NCI-H345 (cell line): ENCODE results near the gene GDPGP1.
"Not testable (repeated sequence)": the region's sequence is repeated elsewhere in the genome, so short reads cannot be mapped to it uniquely, and the experiment has no call there.

Experiments used
- DNase-seq: peaks from one replicate; lab custom pipeline; 2025; lab: John Stamatoyannopoulos, UW

Gene GDPGP1

GRCh38 chr15:90225504-90226234, 8.3 kb upstream of the GDPGP1 start:
- DNase-seq, result peak; percentile 79

GRCh38 chr15:90227336-90227735, 6.7 kb upstream of the GDPGP1 start:
- DNase-seq, result no peak

- no peak for DNase-seq
Measured at GRCh38 chr15:90227816-90228772, 5.9 kb upstream of the GDPGP1 start.

- DNase-seq, result no peak
Measured at GRCh38 chr15:90228960-90229359, 5.0 kb upstream of the GDPGP1 start.

GRCh38 chr15:90230071-90230494, 3.9 kb upstream of the GDPGP1 start:
- no peak for DNase-seq

- DNase-seq, result no peak
Measured at GRCh38 chr15:90230610-90231009, 3.4 kb upstream of the GDPGP1 start.

GRCh38 chr15:90231028-90232017, 2.7 kb upstream of the GDPGP1 start:
- DNase-seq, result no peak

GRCh38 chr15:90232196-90232595, 1.8 kb upstream of the GDPGP1 start:
- no peak for DNase-seq

GRCh38 chr15:90232941-90233386, 1.0 kb upstream of the GDPGP1 start:
- no peak for DNase-seq

- peak; percentile 90 for DNase-seq
Measured at GRCh38 chr15:90233387-90234095, 468 bp upstream of the GDPGP1 start, which contains the start of gene CIB1. Gene CIB1 (minus strand): TSS chr15:90233941. CDS start chr15:90233885, 56 bp downstream.

GRCh38 chr15:90239371-90239770, 5.4 kb downstream of the GDPGP1 start:
- no peak for DNase-seq

GRCh38 chr15:90240856-90241255, 6.8 kb downstream of the GDPGP1 start:
- no peak for DNase-seq

- no peak for DNase-seq
Measured at GRCh38 chr15:90241343-90242192, 7.6 kb downstream of the GDPGP1 start.

GRCh38 chr15:90243943-90244639, 10.1 kb downstream of the GDPGP1 start:
- DNase-seq, result no peak

- DNase-seq, result no peak
Measured at GRCh38 chr15:90248789-90249202, 14.8 kb downstream of the GDPGP1 start.

GRCh38 chr15:90249203-90249863, 15.3 kb downstream of the GDPGP1 start, which contains the start of gene TTLL13:
Gene TTLL13 (plus strand): TSS chr15:90249556. CDS start chr15:90250631, 1,075 bp downstream.
- peak; percentile 88 for DNase-seq

- DNase-seq, result no peak
Measured at GRCh38 chr15:90257776-90258175, 23.8 kb downstream of the GDPGP1 start.

- DNase-seq, result no peak
Measured at GRCh38 chr15:90259524-90259923, 25.5 kb downstream of the GDPGP1 start.

GRCh38 chr15:90260731-90261130, 26.7 kb downstream of the GDPGP1 start:
- not testable (repeated sequence) for DNase-seq
